CD4-positive, CD25-positive, alpha-beta regulatory T cell (primary cell): Measurements from ENCODE around the gene LY6G6F. TPM values are rescaled to one million over a fixed set of nuclear protein-coding genes. Genes with fewer than 3 reads are reported as not detected.
"Not testable (repeated sequence)": the region's sequence is repeated elsewhere in the genome, so short reads cannot be mapped to it uniquely, and the experiment has no call there.

Experiments
- ATAC-seq, 2 donors: fragments of 150-1000 bp; cut with Tn5 transposase; one replicate each; pipeline ENCODE4 v1.10.0; 2021; ENCODE audit warnings: low read depth in 2 of 2, moderate number of reproducible peaks in 2 of 2, moderate library complexity in 1 of 2
- DNase-seq, 3 donors: peaks; one replicate each; pipeline versions ENCODE4 v3.0.0 to v3.0.0-alpha.2; 2012 to 2022; ENCODE audit warnings: mixed read lengths in 1 of 3
- H3K27ac ChIP-seq: one replicate; pipeline ENCODE4 v1.7.0; 2013; ENCODE audit warnings: mild to moderate bottlenecking, low read length; ENCODE audit not compliant: insufficient read depth, poor library complexity, severe bottlenecking
- H3K27me3 ChIP-seq: one replicate; pipeline ENCODE4 v1.7.0; 2013; ENCODE audit warnings: low read length; ENCODE audit not compliant: control insufficient read depth, insufficient read depth
- H3K36me3 ChIP-seq: one replicate; pipeline ENCODE4 v1.7.0; 2013; ENCODE audit warnings: mild to moderate bottlenecking, low read length, moderate library complexity; ENCODE audit not compliant: control insufficient read depth, insufficient read depth
- H3K4me1 ChIP-seq: 2 replicates; pipeline ENCODE4 v1.7.0; 2013; ENCODE audit warnings: mild to moderate bottlenecking, low read length; ENCODE audit not compliant: insufficient read depth, control insufficient read depth, poor library complexity, severe bottlenecking
- H3K4me3 ChIP-seq: one replicate; pipeline ENCODE4 v1.7.0; 2013; ENCODE audit warnings: low read depth, mild to moderate bottlenecking, low read length, moderate library complexity
- H3K9me3 ChIP-seq, 2 experiments: 1 replicate in 1 of 2; 2 replicates in 1 of 2; pipeline ENCODE4 v1.7.0; 2013; ENCODE audit warnings: low read length in 2 of 2, mild to moderate bottlenecking in 1 of 2, moderate library complexity in 1 of 2; ENCODE audit not compliant: control insufficient read depth in 2 of 2
- H3K27ac Mint-ChIP-seq, 3 donors: one replicate each; pipeline ENCODE4 v1.8.0; 2020 to 2022; ENCODE audit warnings: mild to moderate bottlenecking in 3 of 3, mixed read lengths in 3 of 3, moderate library complexity in 2 of 3
- H3K27me3 Mint-ChIP-seq: one replicate; pipeline ENCODE4 v1.8.0; 2022; ENCODE audit warnings: mild to moderate bottlenecking, mixed read lengths
- H3K36me3 Mint-ChIP-seq: one replicate; pipeline ENCODE4 v1.8.0; 2020; ENCODE audit warnings: mixed read lengths
- H3K4me1 Mint-ChIP-seq, 4 donors: one replicate each; pipeline ENCODE4 v1.8.0; 2020 to 2022; ENCODE audit warnings: mixed read lengths in 4 of 4, mild to moderate bottlenecking in 1 of 4
- H3K4me3 Mint-ChIP-seq, 4 donors: one replicate each; pipeline ENCODE4 v1.8.0; 2020 to 2022; ENCODE audit warnings: mild to moderate bottlenecking in 4 of 4, mixed read lengths in 4 of 4, moderate library complexity in 3 of 4
- H3K9me3 Mint-ChIP-seq, 7 donors: one replicate each; pipeline ENCODE4 v1.8.0; 2020 to 2022; ENCODE audit warnings: mixed read lengths in 7 of 7, mild to moderate bottlenecking in 3 of 7, moderate library complexity in 2 of 7
- polyA plus RNA-seq, 4 donors: library from polyadenylated mRNA; unstranded; fragments of 300-500 nt; fragmentation: Illumina TruSeq; gene quantifications; one replicate each; pipeline ENCODE4 v1.2.3, GENCODE V29; 2021
- total RNA-seq: library from RNA; stranded (reverse); gene quantifications from one replicate; pipeline ENCODE4 v1.2.3, GENCODE V29; 2022

The LY6G6F gene
- total and polyA plus RNA-seq, 5 donors from 2014 or later, result 1.5 TPM; not detected in 4

DNA sequence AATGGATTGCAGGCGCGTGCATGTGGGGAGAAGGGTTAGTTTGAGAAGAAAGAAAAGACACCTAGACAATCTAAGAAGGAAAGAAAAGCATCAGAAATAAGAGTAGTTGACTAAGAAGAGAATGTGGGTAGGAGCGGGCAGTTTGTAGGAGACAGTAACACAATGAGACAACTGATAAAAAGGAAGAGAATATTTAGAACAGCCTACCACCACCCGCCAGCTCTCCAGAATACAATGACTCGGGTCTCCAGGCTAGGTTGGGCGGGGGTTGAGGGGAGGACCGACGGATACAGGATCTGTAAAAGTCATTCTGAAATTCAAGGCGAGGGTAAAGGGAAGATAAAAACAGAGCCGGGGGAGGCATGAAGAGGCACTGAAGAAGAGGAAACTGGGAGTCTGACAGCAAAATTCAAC lies 4.3 kb upstream of the LY6G6F start:
- no peak for DNase-seq
- Histone ChIP-seq H3K4me1 (peaks cover 32% of the 10 kb centered on the region), H3K36me3 (peaks cover 13% of the 10 kb centered on the region), H3K4me3 (peak overlapping the region; percentile 93), H3K9me3 (no peaks in the 10 kb centered on the region), H3K27ac (peak overlapping the region; percentile 98), H3K27me3 (no peaks in the 10 kb centered on the region)
- ATAC-seq, result no peak
- Mint-ChIP-seq H3K27ac (peak overlapping the region; percentile 98 to 99 (median 98)), H3K27me3 (peaks cover 6% of the 10 kb centered on the region), H3K36me3 (peaks cover 14% of the 10 kb centered on the region), H3K4me3 (peak overlapping the region; percentile 84 to 100 (median 98)), H3K9me3 (no peaks in the 10 kb centered on the region), H3K4me1 (peaks cover 5 to 52% (median 37%) of the 10 kb centered on the region in 4 donors)

DNA sequence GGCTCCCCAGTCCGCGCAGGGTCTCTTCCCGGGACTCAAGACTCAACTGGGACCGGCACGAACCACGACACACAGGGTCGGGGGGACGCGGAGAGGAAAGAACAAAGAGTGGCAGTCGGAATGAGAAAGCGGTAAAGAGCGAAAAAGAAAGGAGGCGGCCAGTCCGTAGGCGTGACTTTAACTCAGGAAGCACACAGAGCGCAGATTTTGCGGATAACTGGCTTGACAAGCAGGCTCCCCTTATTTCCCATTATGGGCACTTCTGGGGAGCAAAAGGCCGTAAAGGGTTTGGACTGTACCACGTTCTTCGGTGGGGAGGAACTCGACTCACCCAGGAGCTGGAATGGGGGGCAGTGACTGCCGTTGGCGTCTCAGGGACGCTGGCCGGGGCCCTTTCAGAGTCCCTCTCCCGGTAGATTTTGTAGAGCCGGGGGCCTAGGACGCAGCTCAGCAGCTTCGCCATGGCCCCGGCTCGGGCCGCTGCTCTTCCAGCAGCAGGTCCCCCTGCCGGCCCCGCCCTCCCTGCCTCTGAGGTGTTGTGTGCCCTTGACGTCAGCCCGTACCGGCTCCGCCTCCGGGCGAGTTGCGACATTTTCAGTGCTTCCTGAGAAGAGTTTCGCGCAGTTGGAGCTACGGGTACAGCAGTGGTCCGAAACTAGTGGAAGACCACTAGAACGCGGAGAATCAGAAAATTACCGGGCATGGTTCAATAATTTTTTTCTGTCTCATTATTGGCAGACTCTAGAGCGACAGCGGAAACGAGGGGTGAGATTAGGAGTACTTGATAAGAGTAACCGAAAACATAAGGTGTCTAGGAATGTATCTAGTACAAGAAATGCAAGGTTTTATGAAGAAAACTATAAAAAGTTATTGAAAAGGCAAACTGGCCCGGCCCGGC lies 3.6 kb upstream of the LY6G6F start, which contains the start of gene ABHD16A:
Gene ABHD16A, minus strand, starts transcription at position 506 of the 898 bp plus-strand sequence. Its CDS starts 43 bp downstream, at position 463.
- DNase-seq, result peak; percentile 95 to 99 (median 97)

DNA sequence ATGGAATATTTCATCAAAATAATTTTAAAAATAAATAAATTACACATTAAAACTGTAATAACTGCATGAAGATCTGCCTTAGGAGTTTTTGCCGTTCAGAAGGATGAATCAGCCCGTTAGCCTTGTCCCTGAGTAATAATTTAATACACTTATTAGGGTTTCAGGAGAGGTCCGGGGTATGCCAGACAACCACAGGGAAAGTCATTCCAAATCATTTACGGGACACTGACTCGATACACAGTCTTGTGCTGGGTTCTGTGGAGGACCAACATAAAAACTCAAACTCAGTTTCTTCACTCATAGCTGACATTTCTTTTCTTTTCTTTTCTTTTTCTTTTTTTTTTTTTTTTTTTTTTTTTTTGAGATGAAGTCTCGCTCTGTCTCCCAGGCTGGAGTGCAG lies 735 bp upstream of the LY6G6F start:
- H3K27me3 Mint-ChIP-seq, result peaks cover 6% of the 10 kb centered on the region
- DNase-seq, result no peak
- Histone ChIP-seq H3K4me1 (peaks cover 32% of the 10 kb centered on the region), H3K4me3 (no peak overlapping the region), H3K27me3 (no peaks in the 10 kb centered on the region), H3K27ac (no peak overlapping the region), H3K9me3 (no peaks in the 10 kb centered on the region), H3K36me3 (peaks cover 4% of the 10 kb centered on the region)
- H3K4me1 Mint-ChIP-seq, result peaks cover 0 to 35% (median 25%) of the 10 kb centered on the region in 4 donors
- H3K27ac Mint-ChIP-seq, result no peak overlapping the region
- peaks cover 3% of the 10 kb centered on the region for H3K36me3 Mint-ChIP-seq
- no peak overlapping the region for H3K4me3 Mint-ChIP-seq
- ATAC-seq, result no peak
- no peaks in the 10 kb centered on the region for H3K9me3 Mint-ChIP-seq

More for the DNA sequence above, 3.6 kb upstream of the LY6G6F start, which contains the start of gene ABHD16A:
- peak within 1 kb of the TSS; percentile 93 for H3K4me3 ChIP-seq
- no peaks in the 10 kb centered on the region for H3K9me3 Mint-ChIP-seq
- H3K36me3 ChIP-seq, result peaks cover 10% of the 10 kb centered on the region
- peaks cover 7% of the 10 kb centered on the region for H3K36me3 Mint-ChIP-seq
- H3K27me3 ChIP-seq, result no peaks in the 10 kb centered on the region
- H3K27ac ChIP-seq, result peak within 1 kb of the TSS; percentile 98
- no peaks in the 10 kb centered on the region for H3K9me3 ChIP-seq
- peak within 1 kb of the TSS; percentile 98 to 99 (median 98) for H3K27ac Mint-ChIP-seq
- ATAC-seq, result peak; percentile 94 to 97
- H3K27me3 Mint-ChIP-seq, result peaks cover 6% of the 10 kb centered on the region
- peaks cover 32% of the 10 kb centered on the region for H3K4me1 ChIP-seq
- H3K4me3 Mint-ChIP-seq, result peak within 1 kb of the TSS; percentile 84 to 100 (median 98)
- H3K4me1 Mint-ChIP-seq, result peaks cover under 1 to 45% (median 31%) of the 10 kb centered on the region in 4 donors

DNA sequence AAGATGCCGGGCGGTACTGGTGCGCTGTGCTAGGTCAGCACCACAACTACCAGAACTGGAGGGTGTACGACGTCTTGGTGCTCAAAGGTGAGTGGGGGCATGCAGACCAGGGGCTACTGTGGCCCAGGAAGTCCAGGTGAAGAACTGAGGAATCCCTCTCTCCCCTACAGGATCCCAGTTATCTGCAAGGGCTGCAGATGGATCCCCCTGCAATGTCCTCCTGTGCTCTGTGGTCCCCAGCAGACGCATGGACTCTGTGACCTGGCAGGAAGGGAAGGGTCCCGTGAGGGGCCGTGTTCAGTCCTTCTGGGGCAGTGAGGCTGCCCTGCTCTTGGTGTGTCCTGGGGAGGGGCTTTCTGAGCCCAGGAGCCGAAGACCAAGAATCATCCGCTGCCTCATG lies 1.0 kb downstream of the LY6G6F start:
- Histone ChIP-seq H3K27me3 (no peaks in the 10 kb centered on the region), H3K36me3 (no peaks in the 10 kb centered on the region), H3K4me1 (peaks cover 20% of the 10 kb centered on the region), H3K9me3 (no peaks in the 10 kb centered on the region), H3K4me3 (no peak overlapping the region), H3K27ac (no peak overlapping the region)
- no peaks in the 10 kb centered on the region for H3K9me3 Mint-ChIP-seq
- no peak for DNase-seq
- no peaks in the 10 kb centered on the region for H3K36me3 Mint-ChIP-seq
- peaks cover 6% of the 10 kb centered on the region for H3K27me3 Mint-ChIP-seq
- H3K4me1 Mint-ChIP-seq, result peaks cover 0 to 29% (median 15%) of the 10 kb centered on the region in 4 donors
- no peak overlapping the region for H3K4me3 Mint-ChIP-seq
- H3K27ac Mint-ChIP-seq, result no peak overlapping the region
- no peak for ATAC-seq

DNA sequence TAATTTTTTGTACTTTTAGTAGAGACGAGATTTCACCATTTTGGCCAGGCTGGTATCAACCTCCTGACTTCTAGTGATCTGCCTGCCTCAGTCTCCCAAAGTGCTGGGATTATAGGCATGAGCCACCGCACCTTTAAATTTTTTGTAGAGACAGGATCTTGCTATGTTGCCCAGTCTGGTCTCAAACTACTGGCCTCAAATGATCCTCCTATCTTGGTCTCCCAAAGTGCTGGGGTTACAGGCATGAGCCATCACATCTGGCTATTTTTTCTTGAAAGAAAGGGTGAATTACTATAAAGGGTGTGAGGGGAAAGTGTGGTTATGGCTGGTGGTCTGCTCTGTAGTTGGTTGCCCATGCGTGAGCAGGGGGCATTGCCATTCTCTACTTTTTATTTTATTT lies 1.6 kb downstream of the LY6G6F start:
- Mint-ChIP-seq H3K9me3 (no peaks in the 10 kb centered on the region), H3K4me3 (no peak overlapping the region), H3K27ac (no peak overlapping the region), H3K36me3 (no peaks in the 10 kb centered on the region), H3K27me3 (peaks cover 5% of the 10 kb centered on the region), H3K4me1 (peaks cover 0 to 26% (median 13%) of the 10 kb centered on the region in 4 donors)
- no peak overlapping the region for H3K27ac ChIP-seq
- H3K27me3 ChIP-seq, result no peaks in the 10 kb centered on the region
- no peaks in the 10 kb centered on the region for H3K36me3 ChIP-seq
- DNase-seq (no peak), ATAC-seq (no peak)
- H3K4me1 ChIP-seq, result peaks cover 19% of the 10 kb centered on the region
- no peak overlapping the region for H3K4me3 ChIP-seq
- no peaks in the 10 kb centered on the region for H3K9me3 ChIP-seq

DNA sequence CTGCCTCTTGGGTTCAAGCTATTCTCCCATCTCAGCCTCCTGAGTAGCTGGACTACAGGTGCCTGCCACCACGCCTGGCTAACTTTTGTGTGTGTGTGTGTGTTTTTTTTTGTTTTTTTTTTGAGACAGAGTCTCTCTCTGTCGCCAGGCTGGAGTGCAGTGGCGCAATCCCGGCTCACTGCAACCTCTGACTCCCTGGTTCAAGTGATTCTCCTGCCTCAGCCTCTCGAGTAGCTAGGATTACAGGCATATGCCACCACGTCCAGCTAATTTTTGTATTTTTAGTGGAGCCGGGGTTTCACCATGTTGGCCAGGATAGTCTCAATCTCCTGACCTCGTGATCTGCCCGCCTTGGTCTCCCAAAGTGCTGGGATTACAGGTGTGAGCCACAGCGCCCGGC lies 2.5 kb downstream of the LY6G6F start:
- not testable (repeated sequence) for H3K27me3 Mint-ChIP-seq

DNA sequence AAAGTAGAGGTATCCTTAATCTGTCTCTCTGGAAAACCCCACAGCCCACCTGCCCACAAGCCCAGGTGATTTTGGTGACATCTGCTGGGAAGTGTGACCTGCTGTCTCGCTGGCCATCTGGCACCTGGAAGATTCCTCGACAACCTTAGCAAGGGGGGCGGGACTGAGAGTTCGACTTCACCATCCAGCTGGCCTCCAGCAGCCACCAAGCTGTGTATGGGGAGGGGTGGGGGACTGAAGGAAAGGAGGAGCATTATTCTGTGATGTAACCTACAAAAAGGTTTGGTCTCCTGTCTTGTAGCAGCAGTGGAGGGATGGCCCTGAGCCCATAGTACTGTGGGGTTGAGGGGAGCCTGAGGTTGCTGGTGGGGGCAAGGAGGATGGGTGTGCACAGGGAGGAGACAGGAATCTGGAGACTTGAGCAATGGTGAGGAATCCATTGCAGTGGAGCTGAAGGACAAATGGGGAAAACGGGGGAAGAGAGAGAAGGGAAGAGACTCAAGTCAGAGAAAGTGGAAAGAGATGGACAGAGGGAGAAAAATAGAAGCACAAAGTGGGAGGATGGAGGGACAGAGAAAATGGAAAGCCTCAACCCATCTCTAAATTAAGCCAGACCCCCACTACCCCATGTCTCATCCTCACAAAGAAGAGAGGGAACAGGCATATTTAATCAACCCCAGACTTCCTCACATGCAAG lies 4.0 kb downstream of the LY6G6F start:
- Histone ChIP-seq H3K27me3 (no peaks in the 10 kb centered on the region), H3K4me1 (peaks cover 11% of the 10 kb centered on the region), H3K36me3 (no peaks in the 10 kb centered on the region), H3K9me3 (no peaks in the 10 kb centered on the region), H3K4me3 (no peak overlapping the region), H3K27ac (no peak overlapping the region)
- peaks cover 0 to 22% (median 10%) of the 10 kb centered on the region in 4 donors for H3K4me1 Mint-ChIP-seq
- peaks cover 5% of the 10 kb centered on the region for H3K27me3 Mint-ChIP-seq
- H3K4me3 Mint-ChIP-seq, result peak overlapping the region in 2 of 4 donors; percentile 51 to 66
- H3K27ac Mint-ChIP-seq, result peak overlapping the region in 2 of 3 donors; percentile 52 to 83
- H3K36me3 Mint-ChIP-seq, result no peaks in the 10 kb centered on the region
- no peak for DNase-seq
- ATAC-seq, result no peak
- H3K9me3 Mint-ChIP-seq, result no peaks in the 10 kb centered on the region

More for the DNA sequence above, 2.5 kb downstream of the LY6G6F start:
- H3K4me1 ChIP-seq, result peaks cover 11% of the 10 kb centered on the region
- not testable (repeated sequence) for H3K27ac ChIP-seq, H3K36me3 ChIP-seq, H3K4me3 ChIP-seq, H3K27me3 ChIP-seq, ATAC-seq, H3K27ac Mint-ChIP-seq, H3K9me3 ChIP-seq, DNase-seq, H3K9me3 Mint-ChIP-seq, H3K36me3 Mint-ChIP-seq, H3K4me3 Mint-ChIP-seq
- peaks cover 0 to 21% (median 9%) of the 10 kb centered on the region in 4 donors for H3K4me1 Mint-ChIP-seq
